Suppressor macrophage treated with lipopolysaccharide for 4 hours (primary cell): ENCODE data around the gene SHE.
"Not testable (repeated sequence)": the region's sequence is repeated elsewhere in the genome, so short reads cannot be mapped to it uniquely, and the experiment has no call there.

ENCODE experiments used
- DNase-seq: peaks from one replicate; pipeline ENCODE4 v3.0.0-alpha.2; 2020

Gene SHE

DNA sequence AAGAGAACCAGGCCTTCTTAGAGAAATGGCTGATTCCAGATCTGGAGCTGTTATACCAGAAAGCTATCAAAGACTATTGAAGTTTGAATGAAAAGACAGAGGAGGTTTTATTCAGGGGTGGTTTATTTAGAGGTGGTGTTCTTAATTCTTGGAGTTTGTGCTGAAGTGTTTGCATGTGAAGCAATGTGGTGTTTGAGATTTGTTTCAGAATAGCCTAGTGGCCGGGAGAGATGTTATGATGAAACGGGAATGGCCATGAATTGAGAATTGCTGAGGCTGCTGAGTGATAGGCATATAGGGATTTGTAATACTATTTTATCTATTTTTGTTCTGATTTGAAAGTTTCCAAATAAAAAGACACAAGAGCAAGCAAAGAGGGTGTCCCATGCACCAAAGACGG lies 10.5 kb upstream of the SHE start:
- DNase-seq = no peak

DNA sequence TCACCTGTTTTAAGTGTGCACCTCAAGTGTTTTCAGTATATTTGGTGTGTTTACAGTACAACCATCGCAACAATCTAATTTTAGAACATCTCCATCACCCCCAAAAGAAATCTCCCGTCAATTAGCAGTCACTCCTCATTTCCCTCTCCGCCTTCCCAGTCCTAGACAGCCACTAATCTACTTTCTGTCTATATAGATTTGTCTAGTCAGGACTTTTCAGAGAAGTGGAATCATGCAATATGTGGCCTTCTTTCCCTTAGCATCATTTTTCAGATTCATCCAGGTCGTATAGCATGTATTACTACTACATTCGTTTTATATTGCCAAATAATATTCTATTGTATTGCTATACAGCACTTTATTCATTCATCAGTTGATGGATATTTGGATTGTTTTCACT lies 1.7 kb upstream of the SHE start:
- DNase-seq = no peak

DNA sequence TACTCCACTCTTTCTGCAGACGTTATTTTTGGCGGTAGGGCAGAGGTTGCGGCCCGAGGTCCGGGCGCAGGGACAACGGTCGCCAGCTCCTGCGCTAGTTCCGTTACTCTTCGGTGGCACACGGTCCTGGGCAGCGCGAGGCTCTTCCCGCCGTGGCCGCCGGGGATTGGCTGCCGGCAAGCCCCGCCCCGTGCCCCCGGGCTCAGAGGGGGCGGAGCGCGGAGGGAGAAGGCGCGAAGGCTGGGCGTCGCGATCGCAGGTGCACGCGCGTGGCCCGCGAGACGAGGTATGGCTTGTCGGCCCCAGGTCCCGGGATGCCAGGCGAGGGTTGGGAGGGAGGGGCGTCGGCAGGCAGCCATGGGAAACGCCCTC lies 518 bp upstream of the SHE start:
- no peak for DNase-seq

DNA sequence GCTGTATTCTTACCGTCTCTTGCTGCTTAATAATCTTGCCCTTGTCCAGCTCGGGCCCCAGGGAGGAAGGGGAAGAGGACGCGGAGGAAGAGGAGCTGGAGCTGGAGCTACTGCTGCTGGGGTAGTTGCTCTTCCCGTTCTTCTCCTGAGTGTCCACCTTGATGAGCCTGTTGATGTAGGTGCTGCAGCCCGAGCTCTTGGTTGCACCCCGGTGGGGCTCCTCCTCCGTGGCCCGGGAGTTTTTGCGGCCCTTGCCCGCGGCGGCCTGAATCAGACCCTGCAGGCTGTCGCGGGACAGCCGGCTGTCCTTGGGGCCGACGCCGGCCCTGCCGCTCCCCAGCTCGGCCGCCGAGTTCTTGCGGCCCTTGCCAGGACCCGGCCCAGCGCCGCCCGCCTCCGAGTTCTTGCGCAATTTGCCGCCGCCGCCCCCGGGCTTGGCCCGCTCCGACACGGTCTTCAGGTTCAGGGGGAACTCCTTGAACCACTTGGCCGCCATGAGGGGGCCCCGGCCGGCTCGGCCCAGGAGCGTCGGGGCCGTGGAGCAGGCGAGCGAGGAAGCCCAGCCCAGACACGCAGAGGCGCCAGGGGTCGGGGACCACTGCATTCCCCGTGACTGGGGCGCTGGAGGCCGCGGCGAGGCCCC lies 668 bp downstream of the SHE start:
- no peak for DNase-seq

DNA sequence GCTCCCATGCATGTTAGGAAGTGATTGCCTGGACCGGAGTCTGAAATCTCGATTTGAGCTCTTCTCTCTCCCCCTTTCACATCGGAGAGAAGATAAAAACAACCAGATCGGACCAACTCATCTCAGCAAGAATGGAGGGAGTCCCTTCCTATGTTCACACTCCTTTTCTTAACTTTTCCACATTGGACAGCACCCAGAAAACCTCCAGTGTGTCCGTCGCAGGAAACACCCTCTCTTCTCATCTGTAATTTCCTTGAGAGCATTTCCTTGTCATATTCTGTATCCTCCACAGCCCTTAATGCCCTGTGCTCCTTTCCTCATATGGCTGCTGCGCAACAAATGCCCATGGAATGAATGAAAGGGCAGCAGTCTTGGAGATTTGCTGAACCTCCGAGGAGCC lies 1.7 kb downstream of the SHE start:
- DNase-seq = no peak

DNA sequence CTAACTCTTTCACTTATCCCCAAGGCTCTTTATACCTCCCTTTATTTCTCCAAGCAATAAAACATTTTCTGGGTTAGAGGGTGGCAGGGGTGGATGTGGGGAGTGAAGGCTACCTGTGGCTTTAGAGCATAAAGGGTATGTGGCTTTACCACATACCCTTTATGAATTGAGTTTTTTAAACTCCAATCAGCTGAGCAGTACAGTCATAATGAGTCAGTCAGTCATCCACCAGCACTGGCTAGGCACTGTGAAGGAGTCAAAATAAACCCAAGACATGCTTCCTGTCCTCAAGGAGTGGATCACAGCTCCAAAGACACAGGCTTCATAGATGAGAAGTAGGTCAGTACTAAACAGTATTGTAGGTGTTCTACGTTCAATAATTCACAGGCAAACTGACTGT lies 2.8 kb downstream of the SHE start:
- DNase-seq = no peak

DNA sequence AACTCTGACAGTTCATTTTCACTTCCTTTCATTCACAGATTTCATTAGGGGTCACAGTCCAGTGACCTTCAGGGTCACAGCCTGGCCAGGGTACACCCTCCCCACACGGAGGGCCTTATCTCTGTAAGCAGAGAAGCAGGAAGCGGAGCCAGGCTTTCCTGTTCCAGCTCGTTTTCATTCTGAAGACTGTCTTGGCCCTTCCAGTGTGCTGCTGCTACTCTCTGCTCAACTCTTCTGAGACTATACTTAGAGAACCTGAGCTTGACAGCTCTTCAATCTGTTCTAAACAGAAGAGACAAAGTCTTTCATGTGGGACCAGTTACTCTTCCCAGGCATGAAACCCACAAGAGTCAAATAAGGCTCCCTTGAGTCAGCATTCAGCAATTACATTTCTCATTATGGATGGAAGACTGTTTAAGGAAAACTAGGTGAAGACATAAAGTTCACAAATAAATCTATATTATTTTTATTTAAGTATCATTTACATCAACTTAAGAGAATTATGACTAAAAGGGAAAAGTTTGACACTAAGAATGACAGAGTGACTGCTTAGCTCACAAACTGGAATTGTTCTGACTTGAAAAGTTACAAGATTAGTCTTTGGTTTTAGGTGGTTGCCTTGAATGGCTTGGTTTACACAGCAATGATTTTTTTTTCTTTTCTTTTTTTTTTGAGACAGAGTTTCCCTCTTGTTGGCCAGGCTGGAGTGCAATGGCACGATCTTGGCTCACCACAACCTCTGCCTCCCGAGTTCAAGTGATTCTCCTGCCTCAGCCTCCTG lies 5.0 kb downstream of the SHE start:
- no peak for DNase-seq

DNA sequence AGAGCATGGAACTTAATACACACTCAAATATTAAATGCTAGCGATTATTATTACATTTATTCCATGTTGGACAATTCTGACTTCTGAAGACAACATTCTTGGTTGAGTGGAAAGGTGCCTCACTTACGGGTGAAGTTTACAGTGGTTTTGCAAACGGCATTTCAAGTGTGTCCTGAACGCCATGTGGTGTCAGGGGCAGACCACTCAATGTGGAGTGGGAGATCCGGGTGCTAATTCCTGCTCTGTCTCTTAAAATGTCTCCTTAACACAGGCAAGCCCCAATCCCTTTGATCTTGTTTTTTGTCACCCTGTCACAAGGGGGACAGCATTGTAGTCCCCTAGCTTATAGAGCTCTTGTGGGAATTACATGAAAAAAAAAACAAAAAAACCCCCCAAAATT lies 5.8 kb downstream of the SHE start:
- no peak for DNase-seq

DNA sequence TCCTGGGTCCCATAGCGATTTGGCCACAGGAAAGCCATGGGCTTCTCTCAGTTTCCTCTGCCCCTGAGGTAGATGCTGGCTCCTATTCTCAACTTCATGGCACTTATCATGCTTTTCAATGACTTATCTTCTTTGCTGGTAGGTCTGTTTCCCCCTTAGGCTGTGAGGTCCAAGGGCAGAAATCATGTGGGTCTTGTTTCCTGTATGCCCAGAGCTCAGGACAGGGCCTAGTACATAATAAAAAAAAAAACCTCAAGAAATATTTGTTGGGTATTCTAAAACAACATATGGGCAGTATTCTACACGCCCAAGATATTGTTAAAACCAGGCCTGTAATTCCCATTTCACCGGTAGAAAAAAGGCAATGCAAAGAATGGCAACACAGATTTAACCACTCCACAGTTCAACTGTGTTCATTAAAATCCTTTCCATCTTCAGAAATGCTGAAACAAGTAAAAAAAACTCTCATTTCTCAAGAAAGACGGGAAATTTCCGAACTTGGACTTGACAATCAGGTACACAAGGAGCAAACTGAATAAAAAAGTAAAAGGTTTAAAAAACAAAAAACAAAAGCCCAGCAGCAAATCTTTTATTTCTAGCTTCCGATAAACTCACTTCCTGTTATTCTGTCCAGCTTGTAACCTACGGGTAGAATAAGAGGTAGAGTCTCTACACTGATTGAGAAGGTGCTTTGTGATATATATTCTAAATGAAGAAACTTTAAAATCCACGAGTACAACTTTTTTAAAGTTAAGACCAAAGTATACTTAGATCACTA lies 6.5 kb downstream of the SHE start:
- DNase-seq = no peak

DNA sequence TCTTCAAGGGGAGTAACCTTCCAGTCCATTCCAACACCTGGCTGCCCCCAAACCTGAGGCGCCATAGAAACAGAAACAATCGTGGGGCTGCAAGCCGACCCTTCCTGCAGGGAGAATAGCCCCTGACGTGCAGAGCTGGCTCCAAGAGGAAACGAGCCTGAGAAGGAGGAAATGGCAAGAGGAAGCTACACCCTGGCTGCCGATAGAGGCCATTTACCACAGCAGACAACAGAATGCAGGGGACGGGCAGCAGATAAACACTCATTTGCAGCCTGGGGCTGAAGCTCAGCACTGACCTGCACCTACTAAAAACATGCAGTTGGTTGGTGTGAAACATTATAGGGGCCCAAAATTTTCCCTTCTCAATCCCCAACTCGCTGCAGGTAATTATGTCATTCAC lies 8.9 kb downstream of the SHE start:
- DNase-seq = peak; percentile 75

DNA sequence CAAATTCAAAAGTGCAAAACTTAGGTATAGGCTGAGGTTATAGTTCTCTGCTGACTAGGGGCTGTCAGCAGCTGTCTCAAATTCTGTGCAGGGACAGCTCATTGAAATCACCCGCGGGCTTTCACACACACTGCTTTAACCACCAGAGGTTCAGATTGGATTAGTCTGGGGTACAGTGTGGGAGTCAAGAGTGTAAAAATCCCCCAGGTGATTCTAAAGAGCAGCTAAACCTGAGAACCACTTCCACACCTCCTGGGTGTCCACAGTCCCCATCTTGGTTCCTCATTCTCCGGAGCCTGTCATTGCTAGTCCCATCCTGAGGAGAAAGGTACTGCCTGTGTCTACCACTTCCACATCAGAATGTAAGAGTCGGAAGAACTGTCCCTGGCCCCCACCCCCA lies 10.1 kb downstream of the SHE start:
- no peak for DNase-seq

DNA sequence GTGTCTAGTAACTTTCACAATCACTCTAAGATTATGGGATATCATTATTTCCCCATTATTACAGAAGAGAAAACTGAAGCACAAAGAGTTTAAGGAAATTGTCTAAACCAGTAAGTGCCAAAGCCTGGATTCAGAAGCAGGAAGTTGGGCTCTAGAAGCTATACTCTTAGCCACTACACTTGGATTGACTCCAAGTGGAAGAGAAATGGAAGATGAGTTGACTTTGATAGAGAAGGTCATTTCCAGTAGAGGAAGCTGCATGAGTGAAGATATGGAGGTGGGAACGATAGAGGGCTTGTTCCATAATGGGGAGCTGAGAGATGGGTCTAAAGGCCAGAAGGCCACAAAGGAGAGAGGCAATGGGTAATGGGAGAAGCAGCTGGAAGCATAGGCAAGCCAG lies 11.9 kb downstream of the SHE start:
- DNase-seq = peak; percentile 66

DNA sequence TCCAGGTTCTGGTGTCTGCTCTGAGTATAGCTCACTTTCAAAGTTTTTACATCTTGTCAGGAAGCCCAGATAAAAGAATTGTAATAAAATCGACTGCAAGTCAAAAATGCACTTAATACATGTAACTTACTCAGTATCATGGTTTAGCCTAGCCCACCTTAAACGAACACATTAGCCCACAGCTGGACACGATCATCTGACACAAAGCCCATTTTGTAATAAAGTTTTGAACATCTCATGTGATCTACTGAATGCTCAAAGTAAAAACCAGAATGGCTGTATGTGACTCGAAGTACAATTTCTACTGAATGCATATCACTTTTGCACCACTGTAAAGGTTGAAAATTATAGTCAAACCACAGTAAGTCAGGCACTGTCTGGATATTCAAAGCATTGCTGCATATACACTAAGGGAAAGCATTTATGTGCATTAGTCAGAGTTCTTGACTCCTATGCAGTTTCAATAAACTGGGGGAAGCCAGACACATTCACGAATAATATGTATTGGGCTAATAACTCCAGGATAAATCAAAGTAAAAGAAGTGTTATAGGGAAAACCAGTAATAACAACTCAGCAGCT lies 12.4 kb downstream of the SHE start:
- no peak for DNase-seq

DNA sequence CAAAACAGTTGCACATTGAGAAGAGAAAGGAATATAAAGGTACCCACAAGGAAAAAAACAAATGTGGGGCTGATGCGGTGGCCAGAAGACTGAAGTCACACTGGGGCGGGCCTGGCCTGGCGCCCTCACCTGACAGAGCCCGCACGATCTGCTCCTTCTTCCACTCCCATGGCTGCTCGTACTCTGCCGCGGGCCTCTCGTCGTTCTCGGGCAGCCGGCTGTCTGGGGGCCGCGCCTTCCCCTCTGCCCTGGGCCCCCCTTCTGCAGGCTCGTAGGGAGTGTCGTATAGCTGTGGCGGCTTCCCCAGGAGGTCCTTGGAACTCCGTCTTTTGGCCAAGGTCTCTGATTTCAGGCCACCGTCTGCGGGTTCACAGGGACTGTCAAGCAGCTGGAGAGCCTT lies 13.3 kb downstream of the SHE start:
- DNase-seq = no peak

DNA sequence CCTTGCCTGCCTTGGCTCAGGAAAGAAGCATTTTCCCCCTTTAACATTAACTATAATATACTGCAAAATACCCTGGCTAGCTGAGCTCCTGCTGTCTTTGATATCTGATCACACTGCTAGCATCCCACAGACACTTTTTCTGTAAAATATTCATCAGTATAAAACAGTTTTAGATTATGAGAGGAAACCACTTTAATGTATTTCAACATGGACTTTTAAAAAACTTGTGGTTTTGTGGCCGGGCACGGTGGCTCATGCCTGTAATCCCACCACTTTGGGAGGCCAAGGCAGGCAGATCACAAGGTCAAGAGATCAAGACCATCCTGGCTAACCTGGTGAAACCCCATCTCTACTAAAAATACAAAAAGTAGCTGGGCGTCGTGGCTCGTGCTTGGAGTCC lies 15.5 kb downstream of the SHE start:
- DNase-seq = not testable (repeated sequence)

DNA sequence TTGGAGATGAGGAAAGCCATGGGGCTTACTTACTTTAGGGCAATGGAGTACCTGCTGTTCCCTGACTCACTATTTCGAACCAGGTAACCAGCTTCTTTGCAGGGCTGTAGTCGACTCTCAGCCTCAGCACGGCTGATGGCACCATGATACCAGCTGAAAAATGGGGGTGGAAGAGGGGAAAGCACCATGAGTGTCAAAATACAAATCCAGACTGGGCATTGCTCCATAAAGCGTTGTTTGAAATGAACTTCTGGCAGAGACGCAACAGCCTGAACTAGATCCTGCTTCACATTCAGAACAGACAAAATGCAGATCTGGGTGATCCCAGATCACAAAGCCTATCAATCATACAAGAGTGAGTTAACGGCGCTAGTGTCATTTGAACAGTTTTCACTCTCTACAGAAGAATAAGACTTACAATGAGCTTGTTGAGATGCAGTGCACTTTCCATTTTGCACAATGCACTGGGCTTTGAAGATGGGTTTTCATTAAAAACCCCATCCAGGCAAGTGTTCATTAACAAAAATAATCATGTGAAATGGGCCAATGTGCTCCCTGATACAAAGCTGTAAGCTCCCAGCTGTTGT lies 16.2 kb downstream of the SHE start:
- no peak for DNase-seq

DNA sequence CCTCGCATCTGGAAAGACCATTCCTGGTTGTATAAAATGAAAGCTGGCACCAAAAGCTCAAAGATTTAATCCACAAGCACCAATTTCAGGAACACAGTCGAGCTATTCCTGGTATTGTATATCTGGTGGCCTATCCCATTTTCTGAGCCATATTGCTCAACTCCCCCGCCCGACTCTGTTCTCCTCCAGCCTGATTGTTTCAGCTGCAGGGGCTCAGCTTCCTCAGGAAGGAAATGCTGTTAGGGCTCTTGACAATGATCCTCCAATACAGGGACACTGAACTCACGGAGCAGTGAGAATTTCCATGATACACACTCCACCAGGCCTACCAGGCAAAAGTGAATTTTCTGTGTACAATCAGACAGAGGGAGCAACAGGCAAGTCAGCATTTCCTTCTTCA lies 17.1 kb downstream of the SHE start:
- DNase-seq = no peak

DNA sequence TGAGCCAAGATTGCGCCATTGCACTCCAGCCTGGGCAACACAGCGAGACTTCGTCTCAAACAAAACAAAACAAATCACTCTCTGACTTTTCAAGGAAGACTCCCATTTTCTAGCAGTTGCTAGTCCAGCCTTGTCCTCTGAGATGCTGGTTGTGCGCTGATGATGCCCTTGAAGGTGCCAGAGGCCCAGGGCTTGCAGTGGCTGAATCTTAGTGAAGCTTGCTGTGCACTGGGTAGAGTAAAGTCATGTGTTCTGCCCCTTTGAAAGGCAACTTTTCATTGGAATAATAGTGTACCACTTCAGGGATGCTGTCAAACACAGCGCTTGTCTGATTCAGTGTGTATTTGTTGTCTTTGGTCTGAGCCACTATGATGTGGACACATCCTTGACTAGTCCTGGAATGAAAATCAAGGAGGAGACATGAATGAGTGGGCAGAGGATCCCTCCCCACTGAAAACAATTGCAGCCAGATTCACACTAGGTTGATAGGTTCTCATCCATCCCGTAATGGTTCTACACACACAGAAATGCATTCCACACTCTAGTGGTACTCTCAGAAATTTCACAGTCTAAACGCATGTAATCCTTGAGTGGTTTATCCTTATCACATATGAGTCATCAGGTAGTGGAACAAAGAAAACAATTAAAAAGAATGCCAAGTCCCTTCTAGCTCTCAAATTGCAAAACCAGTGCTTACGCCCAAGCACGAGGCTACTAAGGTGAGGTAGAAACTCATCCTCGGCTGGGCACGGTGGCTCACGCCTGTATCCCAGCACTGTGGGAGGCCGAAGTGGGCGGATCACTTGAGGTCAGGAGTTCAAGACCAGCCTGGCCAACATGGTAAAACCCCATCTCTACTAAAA lies 18.0 kb downstream of the SHE start:
- DNase-seq = no peak

DNA sequence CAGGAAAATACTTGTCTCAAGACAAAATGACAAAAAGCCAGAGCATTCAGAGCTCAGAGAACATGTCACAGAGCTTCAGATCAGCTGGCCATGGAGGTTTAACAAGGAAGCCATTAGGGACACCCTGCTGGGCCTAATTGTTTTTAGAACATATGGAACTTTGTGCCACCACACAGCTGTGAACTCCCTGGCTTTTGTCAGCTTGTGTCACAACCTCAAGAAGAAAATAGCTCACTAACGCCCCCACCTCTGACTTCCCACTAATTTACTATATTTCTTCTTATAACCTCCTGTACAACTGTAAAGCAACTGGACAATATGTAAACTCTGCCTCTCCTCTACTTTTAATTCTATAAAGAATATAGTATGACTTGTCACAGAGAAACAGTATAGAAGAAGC lies 21.2 kb downstream of the SHE start:
- peak; percentile 42 for DNase-seq

DNA sequence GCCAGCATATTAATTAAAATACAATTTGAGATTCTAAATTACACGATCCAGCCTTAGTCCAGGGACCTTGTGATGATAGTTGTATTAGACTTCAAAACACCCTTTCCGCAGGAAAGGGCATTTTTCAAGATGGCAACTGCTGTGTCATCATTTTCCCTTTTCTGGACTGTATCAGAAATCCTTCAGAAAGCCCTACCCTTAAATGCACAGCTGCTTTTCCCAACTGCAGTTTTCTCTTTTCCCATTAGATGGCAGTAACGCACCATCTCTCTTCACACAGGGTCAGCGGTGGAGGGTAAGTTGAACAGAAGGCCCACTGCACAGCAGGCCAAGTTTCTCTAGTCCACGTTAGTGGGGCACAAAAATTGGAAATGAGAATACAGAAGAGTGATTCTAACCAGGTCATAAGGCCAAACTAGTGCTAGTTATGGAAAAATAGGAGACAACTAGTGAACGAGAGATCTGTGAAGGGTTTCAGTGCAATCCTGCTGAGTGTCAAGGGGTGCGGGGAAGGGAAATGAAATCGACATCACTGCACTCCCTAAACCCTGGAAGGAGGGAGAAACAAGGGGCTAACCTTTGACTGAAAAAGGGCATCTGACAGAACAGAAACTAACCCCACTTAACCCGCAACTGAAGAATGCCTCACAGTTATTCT lies 22.3 kb downstream of the SHE start:
- peak; percentile 92 for DNase-seq

DNA sequence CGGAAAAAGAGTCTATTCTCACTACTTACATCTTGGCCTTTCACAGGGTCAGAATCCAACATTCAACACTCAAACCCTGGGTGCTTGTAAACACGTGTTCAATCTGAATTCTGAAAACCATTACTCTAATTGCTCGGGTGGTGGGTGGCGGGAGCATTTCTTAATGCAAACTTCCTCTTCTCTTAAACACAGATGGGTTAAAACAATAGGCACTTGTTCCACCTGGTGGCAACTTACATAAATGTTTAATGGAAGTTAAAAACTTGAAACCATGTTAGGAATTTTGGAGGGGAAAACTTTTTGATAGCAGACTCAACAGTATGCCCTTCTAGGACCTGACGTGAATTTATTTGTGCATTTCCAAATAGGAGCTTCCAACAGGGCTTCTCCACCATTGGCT lies 23.6 kb downstream of the SHE start:
- DNase-seq = peak; percentile 77

DNA sequence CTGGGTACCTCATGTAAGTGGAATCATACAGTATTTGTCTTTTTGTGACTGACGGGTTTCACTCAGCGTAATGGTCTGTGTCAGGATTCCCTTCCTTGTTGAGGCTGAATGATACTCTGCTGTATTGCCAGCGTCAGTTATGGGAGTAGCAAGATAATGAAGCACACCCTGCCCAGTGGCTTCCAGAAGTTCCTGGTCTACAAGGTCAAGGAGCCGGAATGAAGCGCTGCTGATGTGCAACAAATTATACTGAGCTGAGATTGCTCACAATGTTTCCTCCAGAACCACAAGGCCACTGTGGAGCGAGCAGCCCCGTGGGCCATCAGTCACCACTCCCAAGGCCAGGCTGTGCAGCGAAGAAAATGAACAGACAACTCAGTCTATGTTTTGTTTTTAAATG lies 24.2 kb downstream of the SHE start:
- DNase-seq = no peak
